Nucleus accumbens (tissue), 56 donors: ENCODE measurements around the gene TGM6.

Source experiments
- DNase-seq, 56 donors: peaks; one replicate each; lab custom pipeline; 2025; lab: John Stamatoyannopoulos, UW

TGM6 gene

DNA sequence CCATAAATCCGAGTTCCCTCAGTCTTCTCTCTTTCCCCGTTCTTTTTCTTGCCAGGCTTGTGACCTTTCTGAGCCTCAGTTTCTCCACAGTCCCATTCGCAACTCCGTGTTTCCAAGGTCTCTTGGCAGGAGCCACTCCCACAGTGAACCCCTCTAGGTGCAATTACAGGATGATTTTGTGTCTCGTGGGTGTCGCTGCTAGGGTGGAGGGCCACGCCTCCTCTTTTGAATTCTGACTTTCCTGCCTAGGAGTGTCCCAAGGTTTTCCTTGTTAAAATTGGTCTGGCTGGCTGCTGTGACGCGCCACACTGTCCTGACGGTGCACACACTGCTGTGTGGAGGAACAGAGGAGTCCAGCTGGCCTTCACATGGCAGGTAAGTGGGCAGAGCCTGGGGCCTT, at the start of gene TGM6:
Gene TGM6, plus strand, starts transcription at position 301 of the 400 bp plus-strand sequence. Its CDS starts 68 bp downstream, at position 369.
- no peak for DNase-seq

DNA sequence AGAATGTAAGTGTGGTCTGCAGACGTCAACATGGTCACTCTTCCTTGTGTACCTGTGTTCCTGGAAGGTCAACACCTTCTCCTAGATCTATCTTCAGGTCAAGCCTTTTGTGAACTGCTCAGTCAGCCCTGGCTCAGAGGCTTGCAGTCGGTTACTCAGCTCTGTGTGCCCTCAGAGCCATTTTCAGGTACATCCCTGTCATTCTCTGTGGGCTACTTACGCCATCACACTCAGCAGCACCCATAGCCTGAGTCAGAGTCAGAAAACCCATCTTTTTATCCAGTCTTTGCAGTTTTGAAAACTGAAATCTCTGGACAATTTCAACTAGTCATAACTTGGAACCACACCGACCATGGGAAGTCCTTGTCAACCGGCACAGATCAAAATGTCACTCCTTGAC, 49.6 kb upstream of the TGM6 start:
- DNase-seq, result no peak

DNA sequence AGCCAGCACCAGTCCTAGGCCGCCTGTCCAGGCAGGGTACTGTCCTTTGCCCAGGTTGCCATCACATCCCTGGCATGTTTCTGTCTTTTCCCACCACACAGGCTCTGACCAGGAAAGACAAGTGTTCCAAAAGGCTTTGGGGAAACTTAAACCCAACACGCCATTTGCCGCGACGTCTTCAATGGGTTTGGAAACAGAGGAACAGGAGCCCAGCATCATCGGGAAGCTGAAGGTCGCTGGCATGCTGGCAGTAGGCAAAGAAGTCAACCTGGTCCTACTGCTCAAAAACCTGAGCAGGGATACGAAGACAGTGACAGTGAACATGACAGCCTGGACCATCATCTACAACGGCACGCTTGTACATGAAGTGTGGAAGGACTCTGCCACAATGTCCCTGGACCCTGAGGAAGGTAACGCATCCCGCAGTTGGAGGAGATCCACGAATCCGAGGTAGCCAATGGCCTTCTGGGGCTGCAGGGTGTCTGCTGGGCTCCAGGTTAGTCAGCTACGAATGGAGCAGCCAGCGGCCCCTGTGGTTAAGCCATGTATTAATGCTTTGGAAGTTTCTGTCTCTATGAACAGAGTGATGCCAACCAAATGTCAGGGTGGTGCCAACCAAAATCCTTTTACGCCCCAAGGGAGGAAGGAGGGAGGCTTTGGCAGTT, 48.7 kb upstream of the TGM6 start:
- DNase-seq, result no peak

DNA sequence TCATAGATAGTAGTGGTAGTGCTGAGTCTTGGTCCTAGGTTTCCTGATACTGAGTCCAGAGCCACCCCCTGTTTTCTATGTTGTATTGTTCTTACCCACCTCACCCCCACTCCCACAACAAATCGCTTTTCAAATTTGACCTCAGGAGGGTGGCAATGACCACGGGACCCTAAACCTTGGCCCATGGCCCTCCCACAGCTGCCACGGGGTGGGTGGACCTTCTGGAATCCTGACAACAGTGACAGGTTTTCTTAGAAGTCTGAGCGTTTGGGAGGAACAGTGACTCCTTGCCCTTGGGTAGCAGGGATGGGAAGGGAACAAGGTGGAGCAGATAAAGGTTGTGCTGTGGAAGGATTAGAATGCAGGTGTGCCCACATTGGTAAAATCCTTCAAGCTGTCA, 48.0 kb upstream of the TGM6 start:
- DNase-seq, result no peak

DNA sequence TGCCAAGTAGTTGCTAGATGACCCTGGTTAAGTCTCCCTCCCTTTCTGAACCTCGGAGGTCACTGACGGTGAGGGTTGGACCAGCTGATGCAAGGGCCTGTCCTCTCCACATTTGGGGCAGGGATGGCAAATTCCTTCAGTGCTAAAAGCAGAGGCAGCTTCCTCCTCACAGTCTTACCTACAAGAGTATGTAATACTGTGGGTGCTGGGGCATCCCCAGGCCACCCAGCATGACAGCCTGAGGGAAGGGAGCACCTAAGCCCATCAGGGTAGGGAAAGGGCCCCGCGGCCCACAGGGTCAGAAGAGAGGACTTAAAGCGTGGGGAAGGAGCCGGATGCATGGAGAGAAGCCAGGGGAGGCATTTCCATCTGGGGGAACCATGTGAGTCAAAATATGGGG, 46.9 kb upstream of the TGM6 start:
- DNase-seq, result no peak

DNA sequence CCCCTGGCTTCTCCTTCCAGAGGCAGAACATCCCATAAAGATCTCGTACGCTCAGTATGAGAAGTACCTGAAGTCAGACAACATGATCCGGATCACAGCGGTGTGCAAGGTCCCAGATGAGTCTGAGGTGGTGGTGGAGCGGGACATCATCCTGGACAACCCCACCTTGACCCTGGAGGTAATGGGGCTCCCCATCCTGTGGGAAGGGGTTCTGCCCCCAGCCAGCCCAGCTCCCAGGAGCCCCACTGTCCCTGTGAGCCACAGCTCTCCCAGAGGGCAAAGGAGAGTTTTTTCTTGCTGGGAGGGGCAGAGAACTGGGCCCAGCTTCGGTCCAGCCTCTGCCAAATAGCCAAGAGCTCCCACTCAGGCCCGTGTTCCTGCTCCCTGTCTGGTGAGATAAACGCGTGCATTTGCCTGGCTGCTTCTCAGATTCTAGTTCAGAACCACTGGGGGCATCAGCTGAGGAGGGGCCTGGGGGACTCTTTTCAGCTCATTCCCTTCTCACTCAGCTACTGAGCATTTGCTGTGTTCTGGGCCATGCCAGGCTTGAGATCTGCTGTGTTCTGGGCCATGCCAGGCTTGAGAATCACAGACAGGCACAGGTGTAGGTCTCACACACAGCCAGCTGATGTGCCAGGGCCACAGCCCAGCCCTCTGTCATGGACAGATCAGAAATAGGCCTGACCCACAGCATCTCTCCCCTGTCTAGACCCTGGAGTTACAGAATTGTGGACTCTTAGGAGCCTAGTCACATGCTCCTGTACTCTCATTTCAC, 45.4 kb upstream of the TGM6 start:
- no peak for DNase-seq

DNA sequence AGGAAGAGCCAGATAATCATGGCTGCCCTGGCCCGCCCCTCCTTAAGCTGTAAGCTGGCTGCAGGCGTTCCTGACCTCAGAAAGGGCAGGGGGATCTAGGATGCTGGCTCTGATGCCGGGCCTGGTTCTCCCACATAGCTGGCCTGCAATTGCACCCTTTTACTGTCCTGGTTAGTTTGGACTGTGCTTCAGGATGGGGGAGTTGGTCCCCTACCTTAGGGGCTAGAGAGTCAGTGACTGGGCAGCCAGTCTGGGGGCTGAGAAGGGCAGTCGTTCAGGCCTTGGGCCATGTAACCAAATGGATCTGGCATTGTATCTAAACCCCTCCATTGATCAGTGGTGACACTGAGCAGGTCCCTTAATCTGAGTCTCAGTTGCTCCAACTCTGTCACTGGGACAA, 44.2 kb upstream of the TGM6 start:
- no peak for DNase-seq

DNA sequence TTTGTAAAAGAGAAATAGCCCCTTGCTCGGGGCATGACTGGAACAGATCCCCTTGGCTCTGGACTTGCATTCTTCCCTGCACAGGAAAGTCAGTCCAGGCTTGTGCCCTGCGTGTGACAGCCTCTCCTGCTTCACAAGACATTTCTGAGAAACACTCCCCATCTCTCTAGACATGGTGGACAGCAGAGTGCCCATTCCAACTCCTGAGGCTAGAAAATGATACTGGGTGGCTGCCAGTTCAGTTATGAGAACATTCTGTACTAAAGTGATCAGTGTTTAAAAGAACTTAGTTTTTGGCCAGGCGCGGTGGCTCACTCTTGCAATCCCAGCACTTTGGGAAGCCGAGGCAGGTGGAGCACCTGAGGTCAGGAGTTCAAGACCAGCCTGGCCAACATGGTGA, 43.6 kb upstream of the TGM6 start:
- no peak for DNase-seq

DNA sequence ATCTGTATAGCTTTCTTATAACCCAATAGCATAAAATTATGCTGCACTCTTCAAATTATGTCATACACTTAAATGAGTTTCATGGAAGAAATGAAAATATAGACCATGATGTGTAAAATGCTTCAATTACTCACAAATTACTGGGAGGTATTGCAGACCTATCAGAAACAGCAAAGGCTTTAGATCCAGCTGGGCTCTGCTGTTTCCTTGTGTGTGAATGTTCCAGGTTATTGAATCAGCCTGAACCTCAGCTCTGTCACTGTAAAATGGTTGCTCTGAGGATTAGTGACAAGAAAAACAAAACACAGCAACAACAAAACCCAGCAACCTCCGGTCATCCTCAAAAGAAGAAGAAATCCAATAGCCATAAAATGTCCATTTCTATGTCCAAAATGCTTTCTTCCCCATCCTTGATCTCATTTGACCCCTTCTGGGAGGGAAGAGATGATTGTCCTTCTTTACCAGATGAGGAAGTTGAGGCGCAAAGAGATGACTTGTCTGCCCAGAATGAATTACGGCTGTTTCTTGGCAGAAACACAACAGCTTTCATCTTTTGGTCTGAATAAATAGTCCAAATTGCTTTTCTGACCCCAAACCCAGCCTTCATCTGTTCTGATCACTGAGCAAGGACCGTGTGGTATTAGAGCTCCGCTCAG, 42.2 kb upstream of the TGM6 start:
- DNase-seq, result no peak

DNA sequence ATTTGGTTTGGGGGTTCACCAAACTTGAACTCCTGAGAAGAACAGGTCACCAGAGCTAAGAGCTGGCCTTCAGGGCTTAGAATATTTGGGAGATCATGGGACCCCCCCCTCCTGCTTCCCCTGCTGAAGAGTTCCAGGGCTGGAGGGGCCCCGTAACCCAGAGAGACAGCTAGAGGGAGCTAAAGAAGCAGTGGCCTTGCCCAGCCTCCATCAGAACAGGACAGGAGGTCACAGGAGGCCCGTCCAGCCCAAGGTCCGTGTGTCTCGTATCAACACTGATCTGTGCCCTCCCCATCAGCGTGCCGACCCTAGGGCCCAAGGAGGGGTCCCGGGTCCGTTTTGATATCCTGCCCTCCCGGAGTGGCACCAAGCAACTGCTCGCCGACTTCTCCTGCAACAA, 40.6 kb upstream of the TGM6 start:
- no peak for DNase-seq

DNA sequence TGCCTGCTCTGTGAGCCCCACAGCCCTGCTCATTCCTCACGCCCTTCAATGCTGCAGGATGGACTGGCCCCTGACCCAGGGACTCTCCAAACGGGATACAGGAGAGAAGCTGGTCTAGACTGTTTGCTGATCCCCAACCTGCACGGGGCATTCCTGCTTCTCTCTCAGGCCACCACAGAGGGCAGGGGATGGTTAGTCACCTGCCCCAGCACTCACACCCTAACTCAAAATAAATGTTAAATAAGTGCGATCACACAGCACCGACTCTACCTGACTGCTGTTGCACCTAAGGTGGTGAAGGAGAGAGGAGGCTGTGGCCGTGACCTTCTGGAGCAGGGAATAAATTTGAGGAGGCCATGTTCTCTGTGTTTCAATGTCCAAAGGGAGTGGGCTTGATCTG, 39.9 kb upstream of the TGM6 start:
- DNase-seq, result no peak

DNA sequence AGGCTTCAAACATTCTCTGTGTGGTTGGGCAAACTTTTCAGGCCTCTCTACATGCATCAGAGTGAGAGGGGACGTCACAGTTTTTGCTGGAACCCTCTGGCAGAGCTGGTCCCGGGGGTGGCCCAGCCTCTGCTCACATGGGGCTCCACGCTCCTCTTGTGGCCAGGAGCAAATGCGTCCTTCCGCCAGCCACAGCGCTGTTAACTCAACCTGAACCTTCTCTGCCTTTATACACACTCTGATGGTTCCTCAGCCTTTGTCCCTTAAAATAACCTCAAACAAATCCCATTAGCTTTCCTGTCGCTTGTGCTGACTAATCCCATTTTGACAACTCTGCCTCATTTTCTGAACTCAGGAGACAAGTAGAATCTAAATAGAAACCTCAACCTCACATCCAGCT, 39.4 kb upstream of the TGM6 start:
- DNase-seq, result no peak

DNA sequence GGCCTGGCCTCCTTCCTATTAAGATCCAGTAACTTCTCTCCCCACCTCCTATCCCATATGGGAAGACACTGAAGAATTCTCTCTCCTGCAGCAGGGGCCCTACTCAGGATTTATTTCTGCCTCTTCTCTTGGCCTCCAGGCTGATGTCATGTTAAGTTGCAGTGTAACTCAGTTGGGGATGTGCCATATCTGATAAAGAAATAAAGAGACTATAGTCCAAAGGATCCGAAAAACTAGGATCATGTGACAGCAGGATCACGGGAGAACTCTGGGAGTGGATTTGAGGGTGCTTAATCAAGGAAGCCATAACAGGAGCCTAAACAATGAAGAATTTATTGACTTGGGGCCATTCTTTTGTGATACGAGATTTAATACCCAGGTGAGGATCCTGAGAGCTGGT, 38.5 kb upstream of the TGM6 start:
- no peak for DNase-seq

DNA sequence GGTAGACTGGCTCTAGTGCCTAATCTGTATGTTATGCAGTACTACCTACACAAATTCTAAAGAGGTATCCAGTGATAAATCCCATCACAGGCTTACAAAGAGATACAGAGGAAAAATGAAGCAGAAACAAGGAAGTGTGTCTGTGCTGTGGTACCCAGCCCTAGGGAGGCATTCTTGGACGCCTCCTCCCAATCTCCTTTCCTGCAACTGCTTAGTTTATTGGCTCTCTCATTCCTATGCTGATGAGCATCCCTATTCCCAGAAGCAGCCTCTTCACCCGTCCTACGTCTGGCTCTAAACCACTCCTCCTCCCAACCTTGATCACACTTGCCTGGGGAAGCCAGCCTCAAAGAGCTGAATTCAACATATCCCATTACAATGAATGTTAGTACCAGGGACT, 34.5 kb upstream of the TGM6 start:
- DNase-seq, result no peak

DNA sequence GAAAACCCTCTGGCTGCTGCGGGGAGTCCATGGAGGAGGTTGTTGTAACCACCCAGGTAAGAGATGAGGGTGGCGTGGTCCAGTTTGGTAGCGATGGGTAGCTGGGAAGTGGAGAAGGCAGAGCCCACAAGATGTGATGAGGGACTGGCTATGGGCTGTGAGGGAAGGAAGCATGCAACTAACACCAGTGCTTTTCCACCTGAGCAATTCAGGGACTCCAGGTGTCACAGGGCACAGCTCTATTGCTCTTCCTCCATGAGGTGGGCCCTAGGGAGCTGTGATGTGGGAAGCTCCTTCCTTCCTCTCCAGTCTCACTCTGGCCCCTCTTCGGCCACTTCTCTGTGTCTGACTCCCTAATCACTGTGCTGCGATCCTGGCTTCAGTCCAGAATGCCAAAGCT, 32.4 kb upstream of the TGM6 start:
- no peak for DNase-seq

DNA sequence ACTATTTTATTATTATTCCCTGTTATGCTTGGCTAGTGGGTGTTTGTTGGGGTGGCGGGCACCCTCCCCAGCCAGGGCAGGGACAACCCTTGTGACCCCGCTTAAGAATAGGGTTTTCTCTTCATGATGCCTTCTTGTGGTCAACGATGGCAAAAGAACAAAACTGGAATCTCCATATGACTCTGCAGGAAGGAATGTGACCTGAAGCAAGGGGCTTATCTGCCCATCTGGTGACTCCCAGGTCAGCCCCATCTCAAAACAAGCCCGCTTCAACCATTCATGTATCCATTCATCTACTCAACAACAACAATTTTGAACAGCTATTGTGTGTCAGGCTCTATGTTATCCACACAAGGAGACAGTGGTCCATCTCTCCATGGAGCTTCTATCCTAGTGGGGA, 30.9 kb upstream of the TGM6 start:
- DNase-seq, result no peak

DNA sequence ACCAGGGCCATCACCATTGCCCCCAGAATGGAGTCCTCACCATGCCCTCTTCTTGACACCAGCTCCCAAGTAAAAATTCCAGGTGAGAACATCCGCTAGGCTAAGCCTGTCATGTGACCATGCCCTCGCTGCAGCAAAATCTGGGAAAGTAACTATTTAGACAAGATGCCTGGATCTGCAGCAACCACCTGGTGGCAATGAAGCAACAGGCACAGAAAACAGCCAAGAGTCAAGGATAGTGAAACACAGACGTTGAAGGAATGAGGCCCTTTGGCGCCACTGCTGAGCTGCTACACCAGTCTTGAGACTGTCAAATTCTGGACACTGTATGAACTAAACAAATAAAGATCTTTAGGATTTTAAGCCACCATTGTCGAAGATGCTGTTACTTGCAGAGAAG, 30.1 kb upstream of the TGM6 start:
- DNase-seq, result no peak

DNA sequence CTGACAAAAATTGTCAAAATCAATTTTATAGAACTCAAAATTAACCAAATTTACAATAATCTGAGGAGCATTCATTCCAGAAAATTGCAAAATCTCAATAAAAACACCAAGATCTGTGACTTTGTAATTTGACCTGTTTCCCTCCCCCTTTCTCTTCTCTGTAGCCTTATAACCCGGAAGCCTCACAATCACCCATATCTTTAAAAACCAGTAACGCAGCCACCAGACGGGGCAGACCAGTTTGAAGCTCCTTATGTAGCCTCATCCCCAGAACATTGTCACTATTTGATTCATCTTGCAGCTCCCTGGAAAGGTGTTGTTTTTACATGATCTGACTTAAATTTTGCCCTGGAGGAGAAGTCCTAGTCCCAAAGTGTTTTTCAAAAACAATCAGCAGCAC, 27.5 kb upstream of the TGM6 start:
- no peak for DNase-seq

DNA sequence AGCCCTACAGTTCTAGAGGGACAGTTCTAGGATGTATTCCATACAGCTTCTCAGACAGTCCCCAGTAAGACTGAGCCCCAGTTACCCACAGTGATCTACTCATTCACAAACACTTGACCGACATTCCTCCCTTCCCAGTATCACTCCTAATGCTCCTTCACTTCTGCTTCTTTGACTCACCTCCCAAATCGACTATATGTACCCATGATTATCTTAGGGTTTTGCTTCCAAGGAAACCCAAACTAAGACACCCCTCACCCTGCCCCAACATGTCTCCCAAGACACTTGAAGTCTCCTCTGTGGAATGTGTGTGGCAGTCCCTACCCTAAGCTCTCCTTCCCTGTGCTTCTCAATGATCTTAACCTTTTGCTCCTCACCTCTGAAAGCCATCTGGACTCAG, 23.6 kb upstream of the TGM6 start:
- no peak for DNase-seq

DNA sequence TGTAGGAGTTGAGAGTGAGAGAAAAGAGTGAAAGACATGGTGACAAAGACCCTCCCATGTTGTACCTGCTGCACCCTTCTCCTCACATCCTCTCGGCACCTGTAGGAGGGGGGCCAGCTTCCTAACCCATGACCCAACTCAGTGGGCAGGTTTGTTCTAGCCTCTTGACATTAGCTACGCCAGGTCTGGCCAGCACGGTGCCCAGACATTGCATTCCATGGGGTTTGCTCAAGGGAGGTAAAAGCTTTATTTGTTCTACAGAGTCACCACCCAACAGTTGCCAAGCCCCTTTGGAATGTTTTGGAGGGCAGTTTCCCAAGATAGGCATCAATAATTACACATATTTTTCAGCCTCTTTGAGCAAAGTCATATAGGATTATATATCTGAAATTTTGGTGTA, 22.7 kb upstream of the TGM6 start:
- no peak for DNase-seq

DNA sequence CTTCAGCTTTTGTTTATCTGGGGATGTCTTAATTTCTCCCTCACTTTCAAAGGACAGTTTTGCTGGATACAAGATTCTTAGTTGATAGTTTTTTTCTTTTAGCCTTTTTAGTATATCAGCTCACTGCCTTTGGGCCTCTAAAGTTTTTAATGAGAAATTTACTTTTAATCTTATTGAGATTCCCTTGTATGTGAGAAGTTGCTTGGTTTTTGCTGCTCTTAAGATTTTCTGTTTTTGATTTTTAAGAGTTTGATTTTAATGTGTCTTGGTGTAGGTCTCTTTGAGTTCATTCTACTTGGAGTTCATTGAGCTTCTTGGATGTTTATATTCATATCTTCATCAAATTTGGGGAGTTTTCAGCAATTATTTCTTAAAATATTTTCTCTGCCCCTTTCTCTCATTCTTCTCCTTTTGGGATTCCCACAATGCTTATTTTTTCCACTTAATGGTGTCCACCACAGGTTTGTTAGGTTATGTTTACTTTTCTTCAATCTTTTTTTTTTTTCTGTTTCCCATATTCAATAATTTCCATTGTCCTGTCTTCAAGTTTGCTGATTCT, 19.6 kb upstream of the TGM6 start:
- no peak for DNase-seq

DNA sequence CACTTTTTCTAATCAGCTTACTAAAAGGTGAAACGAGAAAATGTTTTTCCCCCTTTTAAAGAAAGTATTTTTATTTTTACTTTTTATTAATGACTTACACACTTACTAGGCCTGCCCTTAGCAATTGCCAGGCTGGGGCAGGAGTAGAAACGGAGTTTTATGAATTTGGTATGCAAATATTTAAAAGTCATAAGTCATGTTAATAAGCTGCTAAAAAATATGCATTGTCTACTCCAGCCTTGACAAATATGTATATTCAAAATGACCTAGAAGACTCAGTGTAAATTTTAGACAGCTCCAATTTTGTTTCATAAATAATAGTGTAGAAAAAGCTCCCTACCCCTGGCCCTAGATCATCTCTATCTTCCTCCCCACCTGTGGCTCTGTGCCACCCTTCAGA, 17.5 kb upstream of the TGM6 start:
- DNase-seq, result no peak
